ENCODE data around the gene ARIH1. TPM values are rescaled to one million over a fixed set of nuclear protein-coding genes. Genes with fewer than 3 reads are reported as not detected.
"Not testable (repeated sequence)": the region's sequence is repeated elsewhere in the genome, so short reads cannot be mapped to it uniquely, and the experiment has no call there.

Gene ARIH1
- 54.8 TPM for total RNA-seq

- Histone ChIP-seq H3K27me3 (no peaks in the 10 kb centered on the region), H3K36me3 (peaks cover 0 to 11% of the 10 kb centered on the region in 2 donors), H3K4me3 (peak within 1 kb of the TSS; percentile 90 to 92), H3K9me3 (no peaks in the 10 kb centered on the region), H3K4me1 (peaks cover 44% of the 10 kb centered on the region), H3K27ac (peak within 1 kb of the TSS; percentile 100)
- intact Hi-C loops (cut with DNase I): no loop called here
- DNase-seq (ENCODE audit: extremely low spot score in 2 of 2): peak in 1 of 2 donors; percentile 96
- TF ChIP-seq POLR2AphosphoS5 (IDR thresholded peaks at IDR 0.05; ENCODE audit: insufficient read depth in 1 of 2, low read depth in 1 of 2): peak; percentile 79 to 100
- no peak for TF ChIP-seq CTCF (IDR thresholded peaks at IDR 0.05)
- peak; percentile 60 to 98 for TF ChIP-seq POLR2A (IDR thresholded peaks at IDR 0.05)
These were observed at the start of gene ARIH1 for GRCh38 chr15:72473614-72474465. Gene ARIH1, plus strand, starts transcription at chr15:72474330. Its CDS starts 310 bp downstream, at chr15:72474640.

- no peaks in the 10 kb centered on the region for H3K27me3 ChIP-seq
- H3K4me3 ChIP-seq: no peak overlapping the region
- no peak for DNase-seq (ENCODE audit: extremely low spot score in 2 of 2)
- no peaks in the 10 kb centered on the region for H3K9me3 ChIP-seq
- H3K36me3 ChIP-seq: no peaks in the 10 kb centered on the region
- intact Hi-C loops (cut with DNase I): no loop called here
- no peak overlapping the region for H3K27ac ChIP-seq
- H3K4me1 ChIP-seq: no peaks in the 10 kb centered on the region
- TF ChIP-seq POLR2AphosphoS5 (IDR thresholded peaks at IDR 0.05; ENCODE audit: insufficient read depth in 1 of 2, low read depth in 1 of 2): no peak
- TF ChIP-seq POLR2A (IDR thresholded peaks at IDR 0.05): no peak
- no peak for TF ChIP-seq CTCF (IDR thresholded peaks at IDR 0.05)
These were observed 47.4 kb upstream of the ARIH1 start for GRCh38 chr15:72426753-72427152.

GRCh38 chr15:72437650-72438316 is 36.3 kb upstream of the ARIH1 start:
- no peak for TF ChIP-seq POLR2AphosphoS5 (IDR thresholded peaks at IDR 0.05; ENCODE audit: insufficient read depth in 1 of 2, low read depth in 1 of 2)
- TF ChIP-seq CTCF (IDR thresholded peaks at IDR 0.05): no peak
- TF ChIP-seq POLR2A (IDR thresholded peaks at IDR 0.05): no peak

GRCh38 chr15:72442848-72443247 is 31.3 kb upstream of the ARIH1 start:
- H3K36me3 ChIP-seq; H3K27ac ChIP-seq; H3K4me1 ChIP-seq; H3K27me3 ChIP-seq; DNase-seq (ENCODE audit: extremely low spot score in 2 of 2); H3K9me3 ChIP-seq; intact Hi-C loops (cut with DNase I); H3K4me3 ChIP-seq: not testable (repeated sequence)

More at GRCh38 chr15:72437650-72438316, 36.3 kb upstream of the ARIH1 start:
- Histone ChIP-seq H3K27me3 (no peaks in the 10 kb centered on the region), H3K27ac (no peak overlapping the region), H3K9me3 (no peaks in the 10 kb centered on the region), H3K36me3 (no peaks in the 10 kb centered on the region), H3K4me3 (no peak overlapping the region), H3K4me1 (no peaks in the 10 kb centered on the region)
- no peak for DNase-seq (ENCODE audit: extremely low spot score in 2 of 2)
- intact Hi-C loops (cut with DNase I): no loop called here

- H3K9me3 ChIP-seq: no peaks in the 10 kb centered on the region
- DNase-seq (ENCODE audit: extremely low spot score in 2 of 2): no peak
- no peak overlapping the region for H3K4me3 ChIP-seq
- H3K27me3 ChIP-seq: no peaks in the 10 kb centered on the region
- no peaks in the 10 kb centered on the region for H3K36me3 ChIP-seq
- H3K4me1 ChIP-seq: no peaks in the 10 kb centered on the region
- TF ChIP-seq POLR2A (IDR thresholded peaks at IDR 0.05) (no peak), CTCF (IDR thresholded peaks at IDR 0.05) (no peak), POLR2AphosphoS5 (IDR thresholded peaks at IDR 0.05; ENCODE audit: insufficient read depth in 1 of 2, low read depth in 1 of 2) (no peak)
- intact Hi-C loops (cut with DNase I): no loop called here
- no peak overlapping the region for H3K27ac ChIP-seq
These were observed 28.7 kb upstream of the ARIH1 start for GRCh38 chr15:72445426-72445825.

All from vagina (tissue), 2 donors.